ENCODE results near the gene CTDP1. TPM values are rescaled to one million over a fixed set of nuclear protein-coding genes. Genes with fewer than 3 reads are reported as not detected.
"Not testable (repeated sequence)": the region's sequence is repeated elsewhere in the genome, so short reads cannot be mapped to it uniquely, and the experiment has no call there.

CTDP1 gene
- total RNA-seq, 1 experiment from 2014 or later = 16.1 TPM

GRCh38 chr18:79692056-79692455 lies 12.5 kb downstream of the CTDP1 start:
- Histone ChIP-seq H3K4me3 (ENCODE audit: low read depth, low read length) (no peak overlapping the region), H3K4me1 (no peaks in the 10 kb centered on the region), H3K27me3 (replicated peaks; ENCODE audit: control insufficient read depth, insufficient read depth, low read length) (no peaks in the 10 kb centered on the region), H3K9me3 (no peaks in the 10 kb centered on the region), H3K36me3 (ENCODE audit: control insufficient read depth, insufficient read depth, low read length) (no peaks in the 10 kb centered on the region)
- Mint-ChIP-seq H3K27ac (ENCODE audit: unreplicated experiment) (no peak overlapping the region), H3K27me3 (ENCODE audit: insufficient read depth, unreplicated experiment) (no peaks in the 10 kb centered on the region), H3K4me3 (ENCODE audit: unreplicated experiment) (no peak overlapping the region), H3K36me3 (ENCODE audit: insufficient read depth, unreplicated experiment) (peaks cover 10% of the 10 kb centered on the region), H3K4me1 (ENCODE audit: low read depth, unreplicated experiment) (no peaks in the 10 kb centered on the region), H3K9me3 (ENCODE audit: unreplicated experiment) (no peaks in the 10 kb centered on the region)
- CTCF ChIA-PET = no interaction called here
- no TSS peak for BruUV-seq (replicated peaks)
- no peak for TF ChIP-seq CTCF (IDR thresholded peaks at IDR 0.05; ENCODE audit: insufficient read depth in 1 of 2, low read depth in 1 of 2, low read length in 1 of 2, severe bottlenecking in 1 of 2, unreplicated experiment in 1 of 2)
- no peak for DNase-seq
- POLR2A ChIA-PET = no interaction called here
- intact Hi-C loops (cut with micrococcal nuclease; ENCODE audit: unreplicated experiment) = no loop called here

- no peak for TF ChIP-seq CTCF (IDR thresholded peaks at IDR 0.05; ENCODE audit: insufficient read depth in 1 of 2, low read depth in 1 of 2, low read length in 1 of 2, severe bottlenecking in 1 of 2, unreplicated experiment in 1 of 2)
- POLR2A ChIA-PET = no interaction called here
- H3K4me1 ChIP-seq = no peaks in the 10 kb centered on the region
- Mint-ChIP-seq H3K4me1 (ENCODE audit: low read depth, unreplicated experiment) (no peaks in the 10 kb centered on the region), H3K4me3 (ENCODE audit: unreplicated experiment) (no peak overlapping the region), H3K27me3 (ENCODE audit: insufficient read depth, unreplicated experiment) (no peaks in the 10 kb centered on the region), H3K36me3 (ENCODE audit: insufficient read depth, unreplicated experiment) (peaks cover 10% of the 10 kb centered on the region), H3K9me3 (ENCODE audit: unreplicated experiment) (no peaks in the 10 kb centered on the region), H3K27ac (ENCODE audit: unreplicated experiment) (no peak overlapping the region)
- no TSS peak for BruUV-seq (replicated peaks)
- no peak overlapping the region for H3K4me3 ChIP-seq (ENCODE audit: low read depth, low read length)
- H3K27me3 ChIP-seq (replicated peaks; ENCODE audit: control insufficient read depth, insufficient read depth, low read length) = no peaks in the 10 kb centered on the region
- no peak for DNase-seq
- H3K36me3 ChIP-seq (ENCODE audit: control insufficient read depth, insufficient read depth, low read length) = no peaks in the 10 kb centered on the region
- CTCF ChIA-PET = no interaction called here
- H3K9me3 ChIP-seq = no peaks in the 10 kb centered on the region
- intact Hi-C loops (cut with micrococcal nuclease; ENCODE audit: unreplicated experiment) = no loop called here
Measured at GRCh38 chr18:79692886-79693285, 13.3 kb downstream of the CTDP1 start.

GRCh38 chr18:79693561-79694205 lies 14.1 kb downstream of the CTDP1 start:
- Histone ChIP-seq H3K27me3 (replicated peaks; ENCODE audit: control insufficient read depth, insufficient read depth, low read length) (no peaks in the 10 kb centered on the region), H3K4me3 (ENCODE audit: low read depth, low read length) (no peak overlapping the region), H3K4me1 (no peaks in the 10 kb centered on the region), H3K9me3 (no peaks in the 10 kb centered on the region), H3K36me3 (ENCODE audit: control insufficient read depth, insufficient read depth, low read length) (no peaks in the 10 kb centered on the region)
- CTCF ChIA-PET = no interaction called here
- Mint-ChIP-seq H3K27ac (ENCODE audit: unreplicated experiment) (no peak overlapping the region), H3K9me3 (ENCODE audit: unreplicated experiment) (no peaks in the 10 kb centered on the region), H3K4me3 (ENCODE audit: unreplicated experiment) (no peak overlapping the region), H3K36me3 (ENCODE audit: insufficient read depth, unreplicated experiment) (peaks cover 10% of the 10 kb centered on the region), H3K4me1 (ENCODE audit: low read depth, unreplicated experiment) (no peaks in the 10 kb centered on the region), H3K27me3 (ENCODE audit: insufficient read depth, unreplicated experiment) (no peaks in the 10 kb centered on the region)
- no peak for TF ChIP-seq CTCF (IDR thresholded peaks at IDR 0.05; ENCODE audit: insufficient read depth in 1 of 2, low read depth in 1 of 2, low read length in 1 of 2, severe bottlenecking in 1 of 2, unreplicated experiment in 1 of 2)
- no peak for DNase-seq
- no TSS peak for BruUV-seq (replicated peaks)
- intact Hi-C loops (cut with micrococcal nuclease; ENCODE audit: unreplicated experiment) = no loop called here
- POLR2A ChIA-PET = no interaction called here

GRCh38 chr18:79694206-79694894 lies 14.7 kb downstream of the CTDP1 start:
- CTCF ChIA-PET; H3K4me3 Mint-ChIP-seq (ENCODE audit: unreplicated experiment); H3K27ac Mint-ChIP-seq (ENCODE audit: unreplicated experiment); H3K4me3 ChIP-seq (ENCODE audit: low read depth, low read length); H3K27me3 Mint-ChIP-seq (ENCODE audit: insufficient read depth, unreplicated experiment); H3K27me3 ChIP-seq (replicated peaks; ENCODE audit: control insufficient read depth, insufficient read depth, low read length); H3K4me1 ChIP-seq; H3K4me1 Mint-ChIP-seq (ENCODE audit: low read depth, unreplicated experiment); BruUV-seq (replicated peaks); POLR2A ChIA-PET; intact Hi-C loops (cut with micrococcal nuclease; ENCODE audit: unreplicated experiment); H3K9me3 Mint-ChIP-seq (ENCODE audit: unreplicated experiment); H3K36me3 Mint-ChIP-seq (ENCODE audit: insufficient read depth, unreplicated experiment); H3K36me3 ChIP-seq (ENCODE audit: control insufficient read depth, insufficient read depth, low read length); H3K9me3 ChIP-seq; DNase-seq: not testable (repeated sequence)
